Large intestine (tissue), 3 donors: ENCODE measurements around the gene KLK8. TPM values are rescaled to one million over a fixed set of nuclear protein-coding genes. Genes with fewer than 3 reads are reported as not detected.

Experiments used
- DNase-seq, 2 donors: peaks; one replicate each; pipeline versions ENCODE4 v3.0.0 to v3.0.0-alpha.2; 2013
- H3K27ac ChIP-seq: one replicate; pipeline ENCODE4 v1.5.1; 2013; ENCODE audit warnings: low read length
- H3K27me3 ChIP-seq: 2 replicates; pipeline ENCODE4 v1.6.1; 2013; ENCODE audit warnings: low read length; ENCODE audit not compliant: control insufficient read depth, insufficient read depth
- H3K36me3 ChIP-seq: 2 replicates; pipeline ENCODE4 v1.6.1; 2013; ENCODE audit warnings: low read length; ENCODE audit not compliant: control insufficient read depth, insufficient read depth
- H3K4me1 ChIP-seq: one replicate; pipeline ENCODE4 v1.6.1; 2013; ENCODE audit warnings: low read length; ENCODE audit not compliant: control insufficient read depth, insufficient read depth
- H3K4me3 ChIP-seq: one replicate; pipeline ENCODE4 v1.5.1; 2013; ENCODE audit warnings: low read length
- H3K9me3 ChIP-seq: one replicate; pipeline ENCODE4 v1.6.1; 2013; ENCODE audit warnings: mild to moderate bottlenecking, low read depth, low read length, moderate library complexity; ENCODE audit not compliant: control insufficient read depth
- WGBS: methylation state at CpG from one replicate; pipeline ENCODE4 v1.1.5; 2013; ENCODE audit warnings: low lambda C conversion rate; ENCODE audit not compliant: insufficient coverage; 5-methylcytosine and 5-hydroxymethylcytosine counted together
- polyA plus RNA-seq: library from polyadenylated mRNA; unstranded; fragments of 120-200 nt; gene quantifications from one replicate; pipeline ENCODE4 v1.2.1, GENCODE V29; 2013

The KLK8 gene
- polyA plus RNA-seq, 1 donor = 0.79 TPM

DNA sequence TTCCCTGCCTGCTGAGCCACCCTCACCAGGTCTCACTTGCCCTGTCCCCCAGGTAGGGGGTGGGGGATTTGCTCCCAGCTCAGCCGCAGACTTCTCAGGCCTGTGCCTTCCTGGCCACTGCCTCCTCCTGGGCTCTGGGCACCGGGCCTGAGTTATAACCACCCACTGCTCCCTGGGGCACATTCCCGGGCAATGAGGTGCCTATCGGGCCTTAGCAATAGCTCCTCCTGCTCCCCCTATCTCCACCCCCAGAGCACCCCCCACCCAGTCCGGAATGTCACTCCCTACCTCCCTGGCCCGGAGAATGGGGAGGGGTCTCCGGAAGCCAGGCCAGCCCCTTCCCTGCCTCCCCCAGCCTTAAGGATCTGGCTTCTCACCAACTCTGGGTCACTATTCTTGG is 48.5 kb downstream of the KLK8 start, which contains the start of gene KLK5:
TSS of gene KLK5 (minus strand) at position 129 of the 400 bp plus-strand sequence. CDS start 381 bp downstream, outside the sequence.
- H3K27me3 ChIP-seq = no peaks in the 10 kb centered on the region
- no peaks in the 10 kb centered on the region for H3K36me3 ChIP-seq
- no peak within 1 kb of the TSS for H3K4me3 ChIP-seq
- no peaks in the 10 kb centered on the region for H3K9me3 ChIP-seq
- no peaks in the 10 kb centered on the region for H3K4me1 ChIP-seq
- H3K27ac ChIP-seq = no peak within 1 kb of the TSS
- no peak for DNase-seq
- WGBS = no CpG with 5 or more reads among the region's 7 CpGs

DNA sequence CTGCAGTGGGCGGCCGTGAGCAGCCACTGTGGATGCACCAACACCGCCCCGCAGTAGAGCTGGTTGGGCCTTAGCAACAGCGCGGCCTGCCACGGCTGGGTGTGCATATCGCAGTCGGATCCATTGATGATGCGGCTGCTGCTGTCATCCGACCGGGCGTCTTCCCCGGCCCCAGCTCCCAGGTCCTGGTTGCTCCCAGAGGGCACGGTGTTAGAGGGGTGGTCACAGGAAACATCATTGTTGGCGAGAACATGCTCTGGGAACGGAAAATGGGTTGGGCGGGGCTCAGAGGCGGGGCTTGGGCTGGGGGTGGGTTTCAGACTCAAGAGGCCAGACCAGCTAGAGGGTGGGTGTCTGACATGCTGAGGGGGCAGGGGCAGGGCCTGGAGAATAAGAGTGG is 51.5 kb downstream of the KLK8 start:
- Histone ChIP-seq H3K4me3 (no peak overlapping the region), H3K27me3 (no peaks in the 10 kb centered on the region), H3K36me3 (no peaks in the 10 kb centered on the region), H3K9me3 (no peaks in the 10 kb centered on the region), H3K27ac (no peak overlapping the region), H3K4me1 (no peaks in the 10 kb centered on the region)
- DNase-seq = no peak
- WGBS = no CpG with 5 or more reads among the region's 19 CpGs

DNA sequence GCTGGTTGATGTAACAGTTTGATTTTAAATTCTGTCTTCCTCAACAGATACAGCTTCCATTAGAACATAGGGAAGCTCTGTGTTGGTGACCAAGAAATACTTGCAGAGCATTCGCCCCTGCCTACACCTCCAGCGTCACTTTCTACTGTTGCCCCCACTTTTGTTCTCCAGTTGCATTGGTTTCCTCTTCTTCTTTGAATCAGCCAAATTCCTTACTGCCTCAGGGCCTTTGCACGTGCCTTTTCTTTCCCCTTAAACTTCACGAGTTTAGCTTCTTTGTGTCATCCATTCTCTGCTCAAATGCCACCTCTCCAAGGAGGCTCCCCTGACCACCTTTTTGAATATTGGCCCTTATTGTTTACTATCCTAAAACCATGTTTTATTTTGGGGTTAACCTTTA is 54.3 kb downstream of the KLK8 start:
- H3K36me3 ChIP-seq = no peaks in the 10 kb centered on the region
- WGBS = 95% methylated on average over 3 of the region's 4 CpGs
- no peak for DNase-seq

More for the DNA sequence above, 54.3 kb downstream of the KLK8 start:
- H3K4me1 ChIP-seq = no peaks in the 10 kb centered on the region
- H3K4me3 ChIP-seq = no peak overlapping the region
- no peaks in the 10 kb centered on the region for H3K27me3 ChIP-seq
- no peaks in the 10 kb centered on the region for H3K9me3 ChIP-seq
- H3K27ac ChIP-seq = no peak overlapping the region

Other genes starting within 250 kb of the KLK8 start
- gene GPR32, start 231.1 kb downstream of the KLK8 start, polyA plus RNA-seq = not detected
- gene ACP4, start 211.2 kb downstream of the KLK8 start, polyA plus RNA-seq = 0.09 TPM
- gene KLK1, start 177.8 kb downstream of the KLK8 start, polyA plus RNA-seq = 23.1 TPM
- gene KLK15, start 168.0 kb downstream of the KLK8 start, polyA plus RNA-seq = 0.10 TPM
- gene KLK3, start 146.7 kb downstream of the KLK8 start, polyA plus RNA-seq = 0.90 TPM
- 0.15 TPM for gene KLK2, start 128.2 kb downstream of the KLK8 start, polyA plus RNA-seq
- not detected for gene KLK4, start 90.2 kb downstream of the KLK8 start, polyA plus RNA-seq
- gene KLK5, start 48.6 kb downstream of the KLK8 start, polyA plus RNA-seq = 1.6 TPM
- gene KLK6, start 32.0 kb downstream of the KLK8 start, polyA plus RNA-seq = 0.58 TPM
- gene KLK7, start 17.7 kb downstream of the KLK8 start, polyA plus RNA-seq = 0.42 TPM
- 2.3 TPM for gene KLK10, start 18.1 kb upstream of the KLK8 start, polyA plus RNA-seq
- 10.3 TPM for gene KLK11, start 25.0 kb upstream of the KLK8 start, polyA plus RNA-seq
- gene KLK12, start 33.4 kb upstream of the KLK8 start, polyA plus RNA-seq = 2.4 TPM
- 0.45 TPM for gene KLK13, start 63.5 kb upstream of the KLK8 start, polyA plus RNA-seq
- 0.12 TPM for gene KLK14, start 81.3 kb upstream of the KLK8 start, polyA plus RNA-seq
- 4.1 TPM for gene CTU1, start 106.8 kb upstream of the KLK8 start, polyA plus RNA-seq
- gene SIGLEC9, start 123.3 kb upstream of the KLK8 start, polyA plus RNA-seq = 0.76 TPM
- 1.8 TPM for gene SIGLEC7, start 140.7 kb upstream of the KLK8 start, polyA plus RNA-seq
- 5.4 TPM for gene CD33, start 223.5 kb upstream of the KLK8 start, polyA plus RNA-seq
- not detected for gene SIGLECL1, start 249.5 kb upstream of the KLK8 start, polyA plus RNA-seq